GM12891 (cell line): ENCODE results near the gene PTPRD.

Experiments used
- POLR2A ChIP-seq: IDR thresholded peaks from 2 replicates; pipeline ENCODE4 v1.6.1; 2011; ENCODE audit warnings: low read depth, low read length, control low read depth
- POLR2AphosphoS5 ChIP-seq: IDR thresholded peaks from 2 replicates; pipeline ENCODE4 v1.6.1; 2011; ENCODE audit warnings: low read depth, low read length, control low read depth
- TAF1 ChIP-seq: IDR thresholded peaks from 2 replicates; pipeline ENCODE4 v1.6.1; 2011; ENCODE audit warnings: low read depth, low read length, control low read depth

DNA sequence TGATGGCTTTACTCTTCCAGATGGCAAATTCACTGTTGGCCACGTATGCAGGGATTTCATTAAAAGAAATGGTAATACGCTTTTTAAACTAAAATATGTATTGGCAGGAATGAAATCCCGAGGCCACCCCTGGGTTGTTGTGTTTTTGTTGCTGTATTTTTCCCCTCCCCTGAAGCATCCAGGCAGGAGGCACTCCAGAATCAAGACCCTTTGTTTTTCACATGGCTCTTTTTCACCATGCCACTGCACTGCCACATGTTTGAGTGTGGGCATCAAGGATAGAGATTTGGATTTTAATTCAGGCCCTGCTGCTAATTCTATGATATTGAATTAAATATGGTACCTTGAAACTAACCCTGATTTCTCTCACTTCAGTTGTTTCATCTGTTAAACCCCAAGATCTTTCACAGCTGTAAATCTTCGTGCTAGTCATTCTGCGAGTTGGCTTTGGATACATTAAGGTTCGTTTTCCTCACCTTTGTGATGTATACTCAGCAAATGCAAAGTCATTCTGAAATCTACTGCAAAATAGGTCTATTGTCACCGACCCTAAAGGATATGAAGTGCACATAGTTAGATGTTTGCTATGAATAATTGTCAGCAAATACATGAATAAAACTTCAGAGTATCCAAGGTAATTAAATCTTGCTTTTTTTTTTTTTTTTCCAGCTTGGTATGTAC lies 533.4 kb downstream of the PTPRD start:
- TF ChIP-seq POLR2AphosphoS5 = no peak
- no peak for TF ChIP-seq POLR2A
- TF ChIP-seq TAF1 = no peak
